ENCODE data around the gene B3GALT4.

DNA sequence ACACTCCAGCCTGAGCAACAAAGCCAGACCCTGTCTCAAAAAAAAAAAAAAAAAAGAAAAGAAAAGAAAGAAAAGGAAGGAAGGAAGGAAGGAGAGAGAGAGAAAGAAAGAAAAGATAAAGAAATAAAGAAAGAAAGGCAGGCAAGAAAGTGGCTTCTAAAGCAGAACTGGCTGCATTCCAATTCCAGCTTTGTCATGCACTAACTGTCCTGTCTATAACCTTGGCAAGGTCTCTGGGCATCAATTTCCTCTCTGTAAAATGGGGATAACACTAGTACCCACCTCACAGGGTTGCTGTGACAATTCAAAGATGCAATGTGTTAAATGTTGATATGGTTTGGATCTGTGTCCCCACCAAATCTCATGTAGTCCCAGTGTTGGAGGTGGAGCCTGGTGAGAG is 40.6 kb upstream of the B3GALT4 start:
- TF ChIP-seq, protein P1, sequence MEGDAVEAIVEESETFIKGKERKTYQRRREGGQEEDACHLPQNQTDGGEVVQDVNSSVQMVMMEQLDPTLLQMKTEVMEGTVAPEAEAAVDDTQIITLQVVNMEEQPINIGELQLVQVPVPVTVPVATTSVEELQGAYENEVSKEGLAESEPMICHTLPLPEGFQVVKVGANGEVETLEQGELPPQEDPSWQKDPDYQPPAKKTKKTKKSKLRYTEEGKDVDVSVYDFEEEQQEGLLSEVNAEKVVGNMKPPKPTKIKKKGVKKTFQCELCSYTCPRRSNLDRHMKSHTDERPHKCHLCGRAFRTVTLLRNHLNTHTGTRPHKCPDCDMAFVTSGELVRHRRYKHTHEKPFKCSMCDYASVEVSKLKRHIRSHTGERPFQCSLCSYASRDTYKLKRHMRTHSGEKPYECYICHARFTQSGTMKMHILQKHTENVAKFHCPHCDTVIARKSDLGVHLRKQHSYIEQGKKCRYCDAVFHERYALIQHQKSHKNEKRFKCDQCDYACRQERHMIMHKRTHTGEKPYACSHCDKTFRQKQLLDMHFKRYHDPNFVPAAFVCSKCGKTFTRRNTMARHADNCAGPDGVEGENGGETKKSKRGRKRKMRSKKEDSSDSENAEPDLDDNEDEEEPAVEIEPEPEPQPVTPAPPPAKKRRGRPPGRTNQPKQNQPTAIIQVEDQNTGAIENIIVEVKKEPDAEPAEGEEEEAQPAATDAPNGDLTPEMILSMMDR (IDR thresholded peaks at IDR 0.05; ENCODE audit: low read length): no peak
- no peak for TF ChIP-seq EZH2 (IDR thresholded peaks at IDR 0.05; ENCODE audit: borderline replicate concordance, low read length)
